ENCODE data around the gene VMP1. TPM values are rescaled to one million over a fixed set of nuclear protein-coding genes. Genes with fewer than 3 reads are reported as not detected.
A peak's percentile ranks its signal among the peaks of the same experiment; 100 is the strongest.

Gene VMP1
- total RNA-seq, 1 donor: 608 TPM

DNA sequence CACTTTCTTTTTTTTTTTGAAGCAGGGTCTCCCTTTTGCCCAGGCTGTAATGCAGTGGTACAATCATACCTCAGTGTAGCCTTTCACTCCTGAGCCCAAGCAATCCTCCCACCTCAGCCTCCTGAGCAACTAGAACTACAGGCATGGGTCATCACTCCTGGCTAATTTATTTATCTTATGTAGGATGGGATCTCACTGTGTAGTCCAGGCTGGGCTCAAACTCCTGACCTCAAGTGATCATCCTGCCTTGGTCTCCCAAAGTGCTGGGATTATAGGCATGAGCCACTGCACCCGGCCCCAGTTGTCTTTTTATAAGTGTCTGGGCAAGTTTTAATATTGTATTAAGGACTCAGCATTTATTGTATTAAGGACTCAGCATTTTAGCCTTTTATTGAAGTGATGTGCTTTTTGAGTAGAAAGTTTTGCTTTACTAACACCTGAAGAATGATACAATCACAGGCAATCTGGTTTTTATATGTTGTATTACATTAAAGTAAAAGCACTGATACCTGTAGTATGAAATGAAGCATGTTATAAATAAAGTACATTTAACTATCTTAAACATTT, 22.9 kb downstream of the VMP1 start:
- no peak for DNase-seq (ENCODE audit: low read depth)
- TF ChIP-seq, protein P1, sequence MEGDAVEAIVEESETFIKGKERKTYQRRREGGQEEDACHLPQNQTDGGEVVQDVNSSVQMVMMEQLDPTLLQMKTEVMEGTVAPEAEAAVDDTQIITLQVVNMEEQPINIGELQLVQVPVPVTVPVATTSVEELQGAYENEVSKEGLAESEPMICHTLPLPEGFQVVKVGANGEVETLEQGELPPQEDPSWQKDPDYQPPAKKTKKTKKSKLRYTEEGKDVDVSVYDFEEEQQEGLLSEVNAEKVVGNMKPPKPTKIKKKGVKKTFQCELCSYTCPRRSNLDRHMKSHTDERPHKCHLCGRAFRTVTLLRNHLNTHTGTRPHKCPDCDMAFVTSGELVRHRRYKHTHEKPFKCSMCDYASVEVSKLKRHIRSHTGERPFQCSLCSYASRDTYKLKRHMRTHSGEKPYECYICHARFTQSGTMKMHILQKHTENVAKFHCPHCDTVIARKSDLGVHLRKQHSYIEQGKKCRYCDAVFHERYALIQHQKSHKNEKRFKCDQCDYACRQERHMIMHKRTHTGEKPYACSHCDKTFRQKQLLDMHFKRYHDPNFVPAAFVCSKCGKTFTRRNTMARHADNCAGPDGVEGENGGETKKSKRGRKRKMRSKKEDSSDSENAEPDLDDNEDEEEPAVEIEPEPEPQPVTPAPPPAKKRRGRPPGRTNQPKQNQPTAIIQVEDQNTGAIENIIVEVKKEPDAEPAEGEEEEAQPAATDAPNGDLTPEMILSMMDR (IDR thresholded peaks at IDR 0.05; ENCODE audit: insufficient read depth, low read depth, low read length): no peak
- no peak overlapping the region for H3K4me3 ChIP-seq (ENCODE audit: low read depth, low read length)

DNA sequence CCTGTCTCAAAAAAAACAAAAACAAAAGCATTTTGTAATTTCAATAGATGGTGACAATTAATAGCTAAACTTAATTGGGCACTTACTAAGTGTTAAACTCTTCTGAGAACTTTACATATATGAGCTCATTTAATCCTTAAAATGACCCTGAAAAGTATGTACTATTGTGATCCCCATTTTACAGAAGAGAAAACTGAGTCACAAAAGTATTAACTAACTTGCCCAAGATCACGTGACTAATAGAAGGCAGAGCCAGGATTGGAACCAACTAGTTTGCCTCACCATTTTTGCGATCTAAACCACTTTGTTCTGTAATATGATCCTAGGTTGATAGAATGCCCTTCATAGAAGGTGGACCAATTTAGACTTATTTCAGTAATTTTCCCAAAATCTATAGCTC, 26.2 kb downstream of the VMP1 start:
- DNase-seq (ENCODE audit: low read depth): no peak
- H3K4me3 ChIP-seq (ENCODE audit: low read depth, low read length): no peak overlapping the region
- TF ChIP-seq, protein P1 (IDR thresholded peaks at IDR 0.05; ENCODE audit: insufficient read depth, low read depth, low read length): no peak

DNA sequence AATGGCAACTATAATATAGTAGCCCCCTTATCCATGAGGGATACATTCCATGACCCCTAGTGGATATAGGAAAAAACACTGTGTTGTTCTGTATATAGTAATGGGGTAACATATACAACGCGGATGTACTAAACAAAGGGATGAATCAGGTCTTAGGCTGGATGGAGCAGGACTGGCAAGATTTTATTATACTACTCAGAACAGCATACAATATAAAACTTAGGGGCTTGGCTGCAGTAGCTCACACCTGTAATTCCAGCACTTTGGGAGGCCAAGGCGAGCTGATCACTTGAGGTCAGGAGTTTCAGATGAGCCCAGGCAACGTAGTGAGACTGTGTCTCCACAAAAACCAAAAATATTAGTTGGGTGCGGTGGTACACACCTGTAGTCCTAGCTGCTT, 26.8 kb downstream of the VMP1 start:
- H3K4me3 ChIP-seq (ENCODE audit: low read depth, low read length): no peak overlapping the region
- TF ChIP-seq, protein P1 (IDR thresholded peaks at IDR 0.05; ENCODE audit: insufficient read depth, low read depth, low read length): no peak
- DNase-seq (ENCODE audit: low read depth): no peak

DNA sequence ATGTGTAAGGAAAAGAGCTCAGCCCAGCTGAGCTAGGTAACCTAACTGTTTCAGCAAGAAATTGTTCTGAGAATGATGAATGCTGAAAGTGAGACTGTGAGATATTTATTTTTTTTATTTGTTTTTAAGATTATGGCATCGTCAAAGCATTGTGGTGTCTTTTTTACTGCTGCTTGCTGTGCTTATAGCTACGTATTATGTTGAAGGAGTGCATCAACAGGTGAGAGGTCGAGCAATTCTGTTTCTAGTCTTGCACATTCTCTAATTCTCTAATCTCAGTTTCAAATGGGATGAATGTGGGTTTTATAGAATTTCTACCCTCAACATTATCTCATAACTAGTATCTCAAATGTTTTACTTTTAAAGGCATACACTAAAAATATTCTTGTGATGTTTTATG, 29.9 kb downstream of the VMP1 start:
- DNase-seq (ENCODE audit: low read depth): no peak
- TF ChIP-seq, protein P1 (IDR thresholded peaks at IDR 0.05; ENCODE audit: insufficient read depth, low read depth, low read length): no peak

DNA sequence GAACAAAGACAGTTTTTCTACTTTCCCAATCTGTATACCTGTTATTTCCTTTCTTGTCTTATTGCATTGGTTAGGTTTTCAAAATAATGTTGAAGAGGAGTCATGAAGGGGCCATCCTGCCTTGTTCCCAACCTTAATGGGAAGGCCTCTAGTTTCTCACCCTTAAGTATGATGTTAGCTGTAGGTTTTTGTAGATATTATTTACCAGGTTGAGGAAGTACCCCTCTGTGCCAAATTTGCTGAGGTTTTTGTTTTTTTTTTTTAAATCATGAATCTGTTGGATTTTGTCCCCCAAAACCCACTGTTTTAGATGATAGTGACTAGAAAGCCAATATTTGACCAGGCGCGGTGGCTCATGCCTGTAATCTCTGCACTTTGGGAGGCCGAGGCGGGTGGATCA, 36.4 kb downstream of the VMP1 start:
- no peak for DNase-seq (ENCODE audit: low read depth)
- TF ChIP-seq, protein P1 (IDR thresholded peaks at IDR 0.05; ENCODE audit: insufficient read depth, low read depth, low read length): no peak
- H3K4me3 ChIP-seq (ENCODE audit: low read depth, low read length): no peak overlapping the region

More for the DNA sequence above, 29.9 kb downstream of the VMP1 start:
- H3K4me3 ChIP-seq (ENCODE audit: low read depth, low read length): no peak overlapping the region

DNA sequence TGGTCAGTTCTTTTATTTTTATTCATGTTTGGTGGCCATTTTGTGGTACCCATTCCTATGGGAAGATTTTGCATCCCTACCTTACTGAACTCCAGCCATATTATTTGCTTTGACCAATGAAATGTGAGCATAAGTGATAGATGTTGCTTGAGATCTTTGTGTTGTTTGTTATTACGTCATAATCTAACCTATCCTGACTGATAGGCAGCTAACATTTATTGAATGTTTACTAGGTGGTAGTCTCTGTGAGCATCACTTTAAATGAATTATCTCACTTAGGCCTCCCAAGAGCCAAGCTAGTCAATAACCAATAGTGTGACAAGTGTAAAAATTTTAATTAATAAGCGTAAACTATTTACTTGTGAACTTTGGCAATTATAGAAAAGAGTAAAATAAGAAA, 37.6 kb downstream of the VMP1 start:
- DNase-seq (ENCODE audit: low read depth): no peak
- TF ChIP-seq, protein P1 (IDR thresholded peaks at IDR 0.05; ENCODE audit: insufficient read depth, low read depth, low read length): no peak
- H3K4me3 ChIP-seq (ENCODE audit: low read depth, low read length): no peak overlapping the region

DNA sequence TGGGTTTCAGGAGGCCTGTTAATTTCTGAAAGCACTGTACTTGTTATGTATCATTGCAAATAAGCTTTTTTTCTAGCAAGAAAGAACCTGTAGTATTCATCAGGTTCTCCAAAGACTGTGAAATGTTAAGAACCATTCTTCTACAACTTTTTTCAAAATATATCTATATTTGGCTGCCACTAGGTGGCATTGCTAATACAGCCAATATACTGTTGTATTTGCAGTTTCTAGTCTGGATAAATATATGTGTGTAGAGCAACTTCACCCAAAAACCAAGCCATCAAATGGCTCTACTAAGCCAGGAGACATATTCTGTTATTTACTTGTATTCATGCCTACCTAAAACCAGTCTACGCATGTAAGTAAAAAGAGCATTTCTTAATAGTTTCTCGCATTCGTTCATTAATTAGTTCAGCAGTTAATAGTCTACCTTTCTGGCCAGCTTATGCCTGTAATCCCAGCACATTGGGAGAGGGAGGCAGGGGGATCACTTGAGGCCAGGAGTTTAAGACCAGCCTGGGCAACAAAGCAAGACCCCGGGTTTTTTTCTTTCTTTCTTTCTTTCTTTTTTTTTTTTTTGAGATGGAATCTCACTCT, 39.5 kb downstream of the VMP1 start:
- DNase-seq (ENCODE audit: low read depth): peak; percentile 76
- H3K4me3 ChIP-seq (ENCODE audit: low read depth, low read length): no peak overlapping the region
- TF ChIP-seq, protein P1 (IDR thresholded peaks at IDR 0.05; ENCODE audit: insufficient read depth, low read depth, low read length): peak; percentile 62

Measured in fibroblast of villous mesenchyme (primary cell).